BLaER1 treated with 17β-estradiol and CSF1 and Interleukin-3, amounts not matched to agents 10 nM and 100 nM (cell line): ENCODE data around the gene EXD2.

ENCODE experiments used
- H3K27ac ChIP-seq, 11 experiments: shearing (Covaris generic); formaldehyde crosslinking; 2 replicates each; pipeline ENCODE4 v1.8.1; 2022
- H3K27me3 ChIP-seq, 11 experiments: shearing (Covaris generic); formaldehyde crosslinking; 2 replicates each; pipeline ENCODE4 v1.8.1; 2022
- H3K36me3 ChIP-seq, 11 experiments: shearing (Covaris generic); formaldehyde crosslinking; 2 replicates each; pipeline ENCODE4 v1.8.1; 2022
- H3K4me1 ChIP-seq, 10 experiments: shearing (Covaris generic); formaldehyde crosslinking; 2 replicates each; pipeline ENCODE4 v1.8.1; 2022
- H3K4me2 ChIP-seq, 11 experiments: shearing (Covaris generic); formaldehyde crosslinking; 2 replicates each; pipeline ENCODE4 v1.8.1; 2022
- H3K4me3 ChIP-seq, 10 experiments: shearing (Covaris generic); formaldehyde crosslinking; 2 replicates each; pipeline ENCODE4 v1.8.1; 2022
- H3K9ac ChIP-seq, 11 experiments: shearing (Covaris generic); formaldehyde crosslinking; 2 replicates each; pipeline ENCODE4 v1.8.1; 2022
- H3K9me3 ChIP-seq, 11 experiments: shearing (Covaris generic); formaldehyde crosslinking; replicated peaks in 1 of 11; 2 replicates each; pipeline ENCODE4 v1.8.1; 2022
- H4K20me1 ChIP-seq, 11 experiments: shearing (Covaris generic); formaldehyde crosslinking; 2 replicates each; pipeline ENCODE4 v1.8.1; 2022
- Cebpa-rat ChIP-seq, 11 experiments: shearing (Covaris generic); IDR thresholded peaks; 2 replicates each; pipeline ENCODE4 v1.8.1; 2022

The EXD2 gene

GRCh38 chr14:69280746-69281291, 89.5 kb downstream of the EXD2 start:
- Histone ChIP-seq H3K27me3 (no peaks in the 10 kb centered on the region), H3K4me3 (no peak overlapping the region)
- no peak for TF ChIP-seq Cebpa-rat (IDR thresholded peaks at IDR 0.05)

GRCh38 chr14:69281450-69282169, 90.3 kb downstream of the EXD2 start:
- no peaks in the 10 kb centered on the region for H3K36me3 ChIP-seq
- no peak for TF ChIP-seq Cebpa-rat (IDR thresholded peaks at IDR 0.05)
- no peak overlapping the region for H3K9ac ChIP-seq
- H3K4me2 ChIP-seq = no peak overlapping the region
- no peaks in the 10 kb centered on the region for H3K4me1 ChIP-seq
- H4K20me1 ChIP-seq = no peaks in the 10 kb centered on the region
- no peak overlapping the region for H3K4me3 ChIP-seq
- H3K9me3 ChIP-seq = no peaks in the 10 kb centered on the region
- H3K27ac ChIP-seq = no peak overlapping the region
- no peaks in the 10 kb centered on the region for H3K27me3 ChIP-seq

More at GRCh38 chr14:69280746-69281291, 89.5 kb downstream of the EXD2 start:
- H3K27ac ChIP-seq = no peak overlapping the region
- H4K20me1 ChIP-seq = no peaks in the 10 kb centered on the region
- H3K36me3 ChIP-seq = no peaks in the 10 kb centered on the region
- H3K4me1 ChIP-seq = no peaks in the 10 kb centered on the region
- no peak overlapping the region for H3K4me2 ChIP-seq
- H3K9ac ChIP-seq = no peak overlapping the region
- H3K9me3 ChIP-seq = no peaks in the 10 kb centered on the region

- no peaks in the 10 kb centered on the region for H4K20me1 ChIP-seq
Observed at GRCh38 chr14:69282448-69282847, 91.2 kb downstream of the EXD2 start.

GRCh38 chr14:69284170-69284569, 92.9 kb downstream of the EXD2 start:
- Histone ChIP-seq H4K20me1 (no peaks in the 10 kb centered on the region), H3K27me3 (no peaks in the 10 kb centered on the region), H3K4me2 (no peak overlapping the region), H3K4me1 (no peaks in the 10 kb centered on the region), H3K27ac (no peak overlapping the region), H3K36me3 (no peaks in the 10 kb centered on the region), H3K9ac (no peak overlapping the region), H3K9me3 (no peaks in the 10 kb centered on the region), H3K4me3 (no peak overlapping the region)
- TF ChIP-seq Cebpa-rat (IDR thresholded peaks at IDR 0.05) = no peak

More at GRCh38 chr14:69282448-69282847, 91.2 kb downstream of the EXD2 start:
- Histone ChIP-seq H3K4me3 (no peak overlapping the region), H3K27me3 (no peaks in the 10 kb centered on the region), H3K27ac (no peak overlapping the region), H3K4me1 (no peaks in the 10 kb centered on the region), H3K9ac (no peak overlapping the region), H3K9me3 (no peaks in the 10 kb centered on the region), H3K36me3 (no peaks in the 10 kb centered on the region), H3K4me2 (no peak overlapping the region)
- no peak for TF ChIP-seq Cebpa-rat (IDR thresholded peaks at IDR 0.05)

- TF ChIP-seq Cebpa-rat (IDR thresholded peaks at IDR 0.05) = no peak
- Histone ChIP-seq H3K9ac (no peak overlapping the region), H3K4me2 (no peak overlapping the region), H3K27me3 (no peaks in the 10 kb centered on the region), H3K4me3 (no peak overlapping the region), H3K4me1 (no peaks in the 10 kb centered on the region), H4K20me1 (no peaks in the 10 kb centered on the region), H3K36me3 (no peaks in the 10 kb centered on the region), H3K9me3 (no peaks in the 10 kb centered on the region), H3K27ac (no peak overlapping the region)
Observed at GRCh38 chr14:69285661-69286255, 94.5 kb downstream of the EXD2 start.

GRCh38 chr14:69287098-69288010, 96.1 kb downstream of the EXD2 start:
- H3K9me3 ChIP-seq = no peaks in the 10 kb centered on the region
- no peaks in the 10 kb centered on the region for H4K20me1 ChIP-seq
- H3K9ac ChIP-seq = no peak overlapping the region
- no peak for TF ChIP-seq Cebpa-rat (IDR thresholded peaks at IDR 0.05)
- no peaks in the 10 kb centered on the region for H3K36me3 ChIP-seq
- no peak overlapping the region for H3K4me3 ChIP-seq
- no peak overlapping the region for H3K4me2 ChIP-seq
- H3K27me3 ChIP-seq = no peaks in the 10 kb centered on the region
- H3K27ac ChIP-seq = no peak overlapping the region
- no peaks in the 10 kb centered on the region for H3K4me1 ChIP-seq

DNA sequence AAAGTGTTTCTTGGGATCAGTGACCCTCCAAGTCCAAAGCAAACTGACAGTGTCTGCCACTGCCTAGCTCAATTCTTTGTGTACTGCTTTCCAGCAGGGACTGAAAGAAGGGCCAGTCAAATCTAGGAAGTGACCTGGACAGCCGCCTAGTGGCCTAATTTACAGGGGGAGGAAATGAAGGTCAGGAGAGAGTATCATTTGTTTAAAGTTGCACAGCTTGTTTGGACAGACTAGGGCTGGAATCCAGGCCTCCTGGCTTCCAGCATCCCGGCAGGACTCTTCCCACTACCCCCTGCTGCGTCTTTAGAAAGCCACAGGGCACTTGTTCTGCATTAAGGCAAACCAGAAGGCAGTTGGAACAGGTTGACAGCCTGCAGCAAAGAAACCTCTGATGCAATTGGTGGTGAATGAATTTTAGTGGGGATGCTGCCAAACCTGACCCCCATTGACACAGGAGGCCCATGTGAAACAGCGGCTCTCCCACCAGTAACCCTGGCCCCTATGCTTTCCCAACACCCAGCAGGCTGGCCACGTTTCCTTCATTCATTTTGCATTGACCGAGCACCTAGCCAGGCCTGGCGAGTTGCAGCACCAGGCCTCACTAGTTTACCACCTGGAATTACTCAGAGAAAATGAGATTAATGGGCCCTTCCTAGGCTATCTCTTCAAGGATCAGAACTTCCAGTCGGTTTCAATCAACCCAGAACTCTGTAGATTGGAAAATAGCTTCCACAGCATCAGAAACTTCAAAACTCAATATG, 96.9 kb downstream of the EXD2 start:
- H3K4me1 ChIP-seq = no peaks in the 10 kb centered on the region
- H3K27me3 ChIP-seq = no peaks in the 10 kb centered on the region
- H3K9ac ChIP-seq = no peak overlapping the region
- no peak for TF ChIP-seq Cebpa-rat (IDR thresholded peaks at IDR 0.05)
- H3K36me3 ChIP-seq = no peaks in the 10 kb centered on the region
- no peak overlapping the region for H3K4me2 ChIP-seq
- no peaks in the 10 kb centered on the region for H3K9me3 ChIP-seq
- H3K4me3 ChIP-seq = no peak overlapping the region
- H3K27ac ChIP-seq = no peak overlapping the region
- no peaks in the 10 kb centered on the region for H4K20me1 ChIP-seq

- Histone ChIP-seq H3K4me3 (no peak overlapping the region), H3K27me3 (no peaks in the 10 kb centered on the region), H3K9ac (no peak overlapping the region), H3K36me3 (no peaks in the 10 kb centered on the region), H3K27ac (no peak overlapping the region), H3K4me1 (no peaks in the 10 kb centered on the region), H3K4me2 (no peak overlapping the region), H4K20me1 (no peaks in the 10 kb centered on the region), H3K9me3 (no peaks in the 10 kb centered on the region)
- no peak for TF ChIP-seq Cebpa-rat (IDR thresholded peaks at IDR 0.05)
Observed at GRCh38 chr14:69288956-69289705, 97.8 kb downstream of the EXD2 start.
